Measurements from ENCODE around the gene ELFN2. TPM values are rescaled to one million over a fixed set of nuclear protein-coding genes. Genes with fewer than 3 reads are reported as not detected.

The ELFN2 gene
- total and polyA plus RNA-seq, 4 donors = 5.1 to 60.2 (median 34.6) TPM

DNA sequence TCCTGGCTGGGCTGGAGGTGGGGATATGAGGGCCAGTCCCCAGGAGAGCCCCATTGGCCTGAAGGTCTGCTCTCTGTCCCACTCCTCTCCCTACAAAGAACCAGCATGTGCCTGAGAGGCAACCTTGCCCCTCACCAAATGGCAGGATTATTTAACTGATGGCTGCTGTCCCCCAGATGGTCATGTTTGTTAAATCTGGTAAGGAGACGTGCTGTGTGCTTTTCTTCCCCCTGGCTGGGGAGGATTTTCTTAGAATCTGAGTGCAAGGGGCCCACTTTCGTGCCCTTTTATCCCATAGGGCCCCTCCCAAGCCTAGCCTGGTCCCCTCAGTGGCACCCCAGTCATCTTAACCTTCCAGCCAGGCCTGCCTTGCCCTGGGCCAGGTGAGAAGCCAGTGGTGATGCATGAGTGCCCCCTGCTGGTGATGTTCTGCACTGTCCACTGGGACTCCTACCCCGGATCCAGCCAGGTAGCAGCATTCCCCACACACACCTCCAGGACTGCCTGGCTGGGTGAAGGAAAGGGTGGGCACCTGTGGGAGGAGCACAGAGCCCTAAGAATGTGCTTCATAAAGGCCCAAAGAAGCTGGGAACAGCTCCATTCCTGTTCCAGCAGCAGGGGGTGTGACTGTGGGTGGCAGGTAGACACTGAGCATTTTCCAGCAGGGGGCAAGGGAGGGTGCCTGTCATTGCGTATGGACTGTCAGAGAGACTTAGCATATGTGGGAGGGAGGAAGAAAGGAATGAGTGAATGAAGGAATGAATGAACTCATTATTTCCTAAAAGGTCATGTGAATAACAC, 30.0 kb upstream of the ELFN2 start:
- peak in 2 of 6 donors; percentile 75 to 87 for DNase-seq (ENCODE audit: low read depth in 4 of 6, low spot score in 6 of 6)
- H3K4me1 ChIP-seq (ENCODE audit: control insufficient read depth, insufficient read depth, low read length) = peaks cover 21% of the 10 kb centered on the region

DNA sequence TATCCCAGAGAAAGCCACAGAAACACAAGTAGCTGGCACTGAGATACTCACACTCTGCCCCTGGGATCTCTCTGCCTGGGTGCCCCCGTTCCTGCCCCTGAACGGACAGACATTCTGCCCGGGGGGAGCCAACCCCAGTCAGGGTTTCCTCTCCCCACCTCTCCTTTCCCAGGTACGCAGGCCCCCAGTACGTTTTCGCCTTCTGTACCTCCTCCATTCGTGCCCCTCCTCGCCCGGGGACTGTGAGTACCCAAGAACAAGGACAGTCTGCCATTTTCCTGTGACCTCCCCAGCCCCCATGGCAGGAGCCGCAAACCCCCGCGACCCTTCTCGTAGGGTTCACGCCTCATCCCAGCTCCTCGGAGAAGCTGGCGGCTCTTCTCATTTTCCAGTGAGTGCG, 29.1 kb upstream of the ELFN2 start:
- Histone ChIP-seq H3K4me3 (ENCODE audit: low read depth, low read length) (no peak overlapping the region), H3K4me1 (ENCODE audit: control insufficient read depth, insufficient read depth, low read length) (peaks cover 15% of the 10 kb centered on the region), H3K36me3 (ENCODE audit: control insufficient read depth, insufficient read depth, low read length) (no peaks in the 10 kb centered on the region), H3K27me3 (ENCODE audit: control insufficient read depth, insufficient read depth, low read length) (peaks cover 2% of the 10 kb centered on the region), H3K9me3 (ENCODE audit: control insufficient read depth, insufficient read depth, low read length) (no peaks in the 10 kb centered on the region), H3K27ac (ENCODE audit: low read depth, low read length) (no peak overlapping the region)
- 72% methylated on average over 17 of the region's 17 CpGs for WGBS (ENCODE audit: insufficient coverage)
- DNase-seq (ENCODE audit: low read depth in 4 of 6, low spot score in 6 of 6) = no peak

More for the DNA sequence above, 30.0 kb upstream of the ELFN2 start:
- H3K27ac ChIP-seq (ENCODE audit: low read depth, low read length) = no peak overlapping the region
- WGBS (ENCODE audit: insufficient coverage) = no CpG with 5 or more reads among the region's 4 CpGs
- H3K36me3 ChIP-seq (ENCODE audit: control insufficient read depth, insufficient read depth, low read length) = no peaks in the 10 kb centered on the region
- H3K4me3 ChIP-seq (ENCODE audit: low read depth, low read length) = no peak overlapping the region
- peaks cover 2% of the 10 kb centered on the region for H3K27me3 ChIP-seq (ENCODE audit: control insufficient read depth, insufficient read depth, low read length)
- no peaks in the 10 kb centered on the region for H3K9me3 ChIP-seq (ENCODE audit: control insufficient read depth, insufficient read depth, low read length)

DNA sequence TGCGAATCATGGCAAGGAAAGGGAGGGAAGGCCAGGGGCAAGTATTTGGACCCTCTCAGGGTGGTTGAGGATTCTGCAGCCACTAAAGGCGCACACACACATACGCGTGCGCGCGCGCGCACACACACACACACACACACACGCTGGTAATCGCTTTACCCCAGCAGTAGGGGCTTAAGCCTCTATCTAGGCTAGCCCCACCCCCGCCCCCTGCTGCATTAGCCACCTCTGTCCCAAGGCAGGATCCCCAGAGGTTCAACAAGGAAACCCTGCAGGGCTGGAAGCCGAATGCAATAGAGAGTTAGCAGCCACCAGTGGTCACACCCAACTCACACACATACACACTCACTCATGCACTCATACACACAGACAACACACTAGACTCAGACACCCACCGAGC, 28.6 kb upstream of the ELFN2 start:
- Histone ChIP-seq H3K27ac (ENCODE audit: low read depth, low read length) (no peak overlapping the region), H3K27me3 (ENCODE audit: control insufficient read depth, insufficient read depth, low read length) (peaks cover 2% of the 10 kb centered on the region), H3K9me3 (ENCODE audit: control insufficient read depth, insufficient read depth, low read length) (no peaks in the 10 kb centered on the region), H3K4me1 (ENCODE audit: control insufficient read depth, insufficient read depth, low read length) (peaks cover 15% of the 10 kb centered on the region), H3K4me3 (ENCODE audit: low read depth, low read length) (no peak overlapping the region), H3K36me3 (ENCODE audit: control insufficient read depth, insufficient read depth, low read length) (no peaks in the 10 kb centered on the region)
- DNase-seq (ENCODE audit: low read depth in 4 of 6, low spot score in 6 of 6) = no peak
- WGBS (ENCODE audit: insufficient coverage) = 77% methylated on average over 12 of the region's 14 CpGs

DNA sequence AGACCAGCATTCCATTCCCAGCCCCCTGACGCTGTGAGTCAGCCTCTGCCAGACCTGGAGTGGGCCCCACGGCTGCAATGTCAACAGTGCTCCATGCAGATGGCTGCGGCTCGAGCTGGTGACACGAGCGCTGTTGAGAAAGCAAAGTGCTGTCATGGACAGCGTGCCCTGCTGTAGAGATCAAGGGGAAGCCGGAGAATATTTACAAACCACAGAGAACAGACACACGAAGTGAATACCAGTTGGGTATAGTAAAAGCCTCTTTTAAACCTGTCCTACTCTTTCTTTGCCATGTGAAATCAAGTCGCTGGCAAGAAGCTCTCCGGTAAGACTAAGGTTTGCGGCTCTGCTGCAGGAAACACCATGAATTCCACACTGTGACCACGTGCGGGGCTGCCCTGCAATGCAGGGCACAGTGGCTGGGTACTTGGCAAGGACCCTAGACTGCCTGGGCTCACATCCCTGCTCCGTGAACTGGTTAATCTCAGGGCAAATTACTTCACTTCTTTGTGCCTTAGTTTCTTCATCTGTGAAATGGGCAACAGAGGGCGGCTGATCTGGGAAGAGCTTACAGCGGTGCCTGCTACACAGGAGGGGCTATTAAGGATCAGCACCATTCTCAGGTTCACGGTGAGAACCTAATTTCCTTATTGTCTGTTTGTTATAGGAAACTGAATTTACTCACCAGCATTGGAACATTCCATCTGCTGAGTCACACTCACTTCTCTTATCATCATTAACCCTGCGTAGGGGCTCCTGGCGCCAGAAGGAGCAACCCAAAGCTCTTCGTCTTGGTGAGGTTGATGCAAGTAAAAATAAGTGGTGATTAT, 27.8 kb upstream of the ELFN2 start:
- H3K36me3 ChIP-seq (ENCODE audit: control insufficient read depth, insufficient read depth, low read length) = no peaks in the 10 kb centered on the region
- peak in 1 of 6 donors; percentile 34 for DNase-seq (ENCODE audit: low read depth in 4 of 6, low spot score in 6 of 6)
- H3K27ac ChIP-seq (ENCODE audit: low read depth, low read length) = no peak overlapping the region
- 45% methylated on average over 11 of the region's 21 CpGs for WGBS (ENCODE audit: insufficient coverage)
- H3K9me3 ChIP-seq (ENCODE audit: control insufficient read depth, insufficient read depth, low read length) = no peaks in the 10 kb centered on the region
- H3K27me3 ChIP-seq (ENCODE audit: control insufficient read depth, insufficient read depth, low read length) = peaks cover 2% of the 10 kb centered on the region
- H3K4me3 ChIP-seq (ENCODE audit: low read depth, low read length) = no peak overlapping the region
- peaks cover 15% of the 10 kb centered on the region for H3K4me1 ChIP-seq (ENCODE audit: control insufficient read depth, insufficient read depth, low read length)

DNA sequence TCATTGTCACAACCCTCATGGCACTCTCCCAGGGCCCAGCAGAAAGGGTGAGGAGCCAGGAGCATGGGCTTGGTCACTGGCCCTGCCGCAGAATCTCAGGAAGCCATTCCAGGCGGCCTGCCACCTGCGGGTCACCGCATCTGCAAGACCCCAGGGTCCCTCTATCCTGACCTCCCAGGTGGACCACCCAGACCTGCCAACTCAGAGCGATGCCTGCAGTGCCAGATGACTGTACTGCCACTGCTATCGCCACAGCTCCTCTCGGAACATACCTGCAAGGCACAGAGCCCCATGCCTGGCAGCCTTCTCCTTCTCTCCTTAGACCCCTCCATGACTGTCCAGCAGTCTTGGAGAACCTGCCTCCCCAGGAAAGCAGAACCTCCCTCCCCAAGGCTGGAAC, 26.4 kb upstream of the ELFN2 start:
- H3K27ac ChIP-seq (ENCODE audit: low read depth, low read length) = no peak overlapping the region
- DNase-seq (ENCODE audit: low read depth in 4 of 6, low spot score in 6 of 6) = no peak
- H3K36me3 ChIP-seq (ENCODE audit: control insufficient read depth, insufficient read depth, low read length) = no peaks in the 10 kb centered on the region
- peaks cover 2% of the 10 kb centered on the region for H3K27me3 ChIP-seq (ENCODE audit: control insufficient read depth, insufficient read depth, low read length)
- H3K4me1 ChIP-seq (ENCODE audit: control insufficient read depth, insufficient read depth, low read length) = peaks cover 29% of the 10 kb centered on the region
- 94% methylated on average over 7 of the region's 7 CpGs for WGBS (ENCODE audit: insufficient coverage)
- H3K9me3 ChIP-seq (ENCODE audit: control insufficient read depth, insufficient read depth, low read length) = no peaks in the 10 kb centered on the region
- H3K4me3 ChIP-seq (ENCODE audit: low read depth, low read length) = no peak overlapping the region

DNA sequence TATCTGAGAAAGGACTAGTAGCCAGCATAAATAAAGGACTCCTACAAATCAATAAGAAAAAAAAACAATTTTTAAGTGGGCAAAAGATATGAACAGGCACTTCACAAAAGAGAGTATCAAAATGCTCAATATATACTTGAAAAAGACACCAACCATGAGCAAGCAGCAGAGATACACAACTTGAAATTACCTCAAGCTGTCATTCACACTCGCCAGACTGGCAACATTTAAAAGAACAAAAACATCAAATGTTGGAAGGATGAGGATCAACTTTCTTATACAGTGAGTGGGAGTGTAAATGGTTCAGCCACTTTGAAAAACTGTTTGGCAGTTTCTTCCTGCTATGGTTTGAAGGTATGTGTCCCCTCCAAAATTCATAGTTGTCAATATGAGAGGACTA, 23.9 kb upstream of the ELFN2 start:
- no peak overlapping the region for H3K27ac ChIP-seq (ENCODE audit: low read depth, low read length)
- no peak for DNase-seq (ENCODE audit: low read depth in 4 of 6, low spot score in 6 of 6)
- peaks cover 47% of the 10 kb centered on the region for H3K4me1 ChIP-seq (ENCODE audit: control insufficient read depth, insufficient read depth, low read length)
- H3K4me3 ChIP-seq (ENCODE audit: low read depth, low read length) = no peak overlapping the region
- WGBS (ENCODE audit: insufficient coverage) = no CpG with 5 or more reads among the region's 1 CpG
- H3K27me3 ChIP-seq (ENCODE audit: control insufficient read depth, insufficient read depth, low read length) = no peaks in the 10 kb centered on the region
- H3K36me3 ChIP-seq (ENCODE audit: control insufficient read depth, insufficient read depth, low read length) = no peaks in the 10 kb centered on the region
- H3K9me3 ChIP-seq (ENCODE audit: control insufficient read depth, insufficient read depth, low read length) = no peaks in the 10 kb centered on the region

DNA sequence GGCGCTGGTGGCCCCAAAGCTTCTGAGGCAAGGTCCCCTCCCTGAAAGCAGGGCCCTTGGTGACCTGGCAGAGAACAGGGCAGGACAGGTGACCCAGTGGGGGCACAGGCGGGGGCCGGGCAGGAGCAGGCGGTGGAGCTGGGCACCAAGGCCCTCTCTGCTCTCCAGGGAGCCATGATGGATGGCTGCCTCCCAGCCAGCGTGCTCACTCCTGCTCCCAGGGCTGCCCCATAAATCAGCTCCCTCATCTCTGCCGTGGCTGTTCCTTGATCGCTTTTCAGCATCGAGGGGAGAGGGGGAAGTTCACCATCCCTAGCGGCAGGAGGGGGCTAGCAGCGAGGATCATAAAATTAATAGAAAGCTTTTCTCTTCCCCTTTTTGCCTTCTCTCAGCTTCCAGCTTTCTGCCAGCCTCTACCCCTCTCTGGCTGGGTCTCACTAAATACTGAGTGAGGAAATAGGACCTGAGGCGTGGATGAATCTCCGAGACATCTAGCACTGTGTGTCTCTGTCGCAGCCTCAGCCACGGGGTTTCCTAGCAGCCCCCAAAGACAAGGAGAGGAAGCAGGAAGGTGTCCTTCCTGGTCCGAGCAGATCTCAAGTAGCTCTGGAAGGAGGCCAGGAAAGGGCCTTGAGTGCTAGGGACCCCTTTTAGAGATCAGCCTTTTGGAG, 22.2 kb upstream of the ELFN2 start:
- H3K4me1 ChIP-seq (ENCODE audit: control insufficient read depth, insufficient read depth, low read length) = peaks cover 32% of the 10 kb centered on the region
- DNase-seq (ENCODE audit: low read depth in 4 of 6, low spot score in 6 of 6) = peak in 2 of 6 donors; percentile 30 to 86
- H3K27ac ChIP-seq (ENCODE audit: low read depth, low read length) = no peak overlapping the region
- H3K9me3 ChIP-seq (ENCODE audit: control insufficient read depth, insufficient read depth, low read length) = no peaks in the 10 kb centered on the region
- H3K27me3 ChIP-seq (ENCODE audit: control insufficient read depth, insufficient read depth, low read length) = no peaks in the 10 kb centered on the region
- H3K36me3 ChIP-seq (ENCODE audit: control insufficient read depth, insufficient read depth, low read length) = no peaks in the 10 kb centered on the region
- H3K4me3 ChIP-seq (ENCODE audit: low read depth, low read length) = no peak overlapping the region
- 31% methylated on average over 10 of the region's 15 CpGs for WGBS (ENCODE audit: insufficient coverage)

DNA sequence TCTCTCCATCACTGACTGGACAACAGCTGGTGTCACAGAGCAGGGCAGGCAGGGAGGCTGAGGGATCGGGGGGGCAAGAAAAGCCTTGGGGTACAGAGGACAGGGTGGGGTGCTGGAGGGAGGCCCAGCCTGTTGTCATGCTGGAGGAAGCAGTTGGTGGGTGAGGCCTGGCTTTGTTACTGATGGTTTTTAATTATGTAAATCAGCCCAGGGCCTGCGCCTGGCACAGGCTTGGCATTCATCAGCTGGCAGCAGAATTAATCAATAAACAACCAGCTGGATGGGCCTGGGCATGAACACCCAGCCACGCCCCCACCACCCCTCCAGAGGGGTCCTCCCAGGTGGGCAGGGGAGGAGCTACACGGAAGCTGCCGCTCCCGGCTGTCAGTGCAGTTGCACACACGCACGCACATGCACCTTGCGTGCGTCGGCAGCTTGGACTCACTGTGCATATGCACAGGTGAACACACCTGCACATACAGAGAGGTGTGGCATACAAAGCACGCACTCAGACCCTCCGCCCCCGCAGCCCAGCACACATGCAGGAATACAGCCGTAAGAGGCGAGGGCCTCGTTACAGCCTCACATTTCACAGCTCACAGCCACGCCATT, 21.3 kb upstream of the ELFN2 start:
- peak in 2 of 6 donors; percentile 87 to 91 for DNase-seq (ENCODE audit: low read depth in 4 of 6, low spot score in 6 of 6)
- H3K36me3 ChIP-seq (ENCODE audit: control insufficient read depth, insufficient read depth, low read length) = no peaks in the 10 kb centered on the region
- H3K27ac ChIP-seq (ENCODE audit: low read depth, low read length) = no peak overlapping the region
- no peaks in the 10 kb centered on the region for H3K27me3 ChIP-seq (ENCODE audit: control insufficient read depth, insufficient read depth, low read length)
- 28% methylated on average over 13 of the region's 18 CpGs for WGBS (ENCODE audit: insufficient coverage)
- H3K4me3 ChIP-seq (ENCODE audit: low read depth, low read length) = no peak overlapping the region
- no peaks in the 10 kb centered on the region for H3K9me3 ChIP-seq (ENCODE audit: control insufficient read depth, insufficient read depth, low read length)
- H3K4me1 ChIP-seq (ENCODE audit: control insufficient read depth, insufficient read depth, low read length) = peaks cover 33% of the 10 kb centered on the region

DNA sequence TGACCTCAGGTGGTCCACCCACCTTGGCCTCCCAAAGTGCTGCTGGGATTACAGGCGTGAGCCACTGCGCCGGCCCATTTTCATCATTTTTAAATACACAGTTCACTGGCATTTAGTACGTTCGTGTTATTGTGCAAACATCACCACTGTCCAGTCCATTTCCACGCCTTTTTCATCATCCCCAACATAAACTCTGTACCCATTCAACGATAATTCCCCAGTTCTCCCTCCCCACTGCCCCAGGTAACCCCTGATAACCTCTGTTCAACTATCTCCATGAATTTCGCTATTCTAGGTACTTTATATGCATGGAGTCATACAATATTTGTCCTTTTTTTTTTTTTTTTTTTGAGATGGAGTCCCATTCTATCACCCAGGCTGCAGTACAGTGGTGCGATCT, 18.2 kb upstream of the ELFN2 start:
- WGBS (ENCODE audit: insufficient coverage) = 97% methylated on average over 8 of the region's 9 CpGs
- Histone ChIP-seq H3K36me3 (ENCODE audit: control insufficient read depth, insufficient read depth, low read length) (no peaks in the 10 kb centered on the region), H3K4me3 (ENCODE audit: low read depth, low read length) (no peak overlapping the region), H3K4me1 (ENCODE audit: control insufficient read depth, insufficient read depth, low read length) (peaks cover 41% of the 10 kb centered on the region), H3K27me3 (ENCODE audit: control insufficient read depth, insufficient read depth, low read length) (no peaks in the 10 kb centered on the region), H3K9me3 (ENCODE audit: control insufficient read depth, insufficient read depth, low read length) (no peaks in the 10 kb centered on the region), H3K27ac (ENCODE audit: low read depth, low read length) (no peak overlapping the region)
- DNase-seq (ENCODE audit: low read depth in 4 of 6, low spot score in 6 of 6) = no peak

All from spinal cord (tissue), 10 donors.